Stimulated activated CD4-positive, alpha-beta T cell treated with anti-CD3 and anti-CD28 coated beads, Interleukin-12 subunit alpha, Interleukin-12 subunit beta, amount 100 ng/mL, for 24 hours (primary cell): Measurements from ENCODE around the gene MAP3K1.
"Not testable (repeated sequence)": the region's sequence is repeated elsewhere in the genome, so short reads cannot be mapped to it uniquely, and the experiment has no call there.

Experiments
- DNase-seq, 2 experiments: peaks; one replicate each; pipeline ENCODE4 v3.0.0-alpha.2; 2020; ENCODE audit warnings: low read depth in 2 of 2

MAP3K1 gene

GRCh38 chr5:56816546-56817081 is 1.3 kb downstream of the MAP3K1 start:
- peak; percentile 40 to 43 for DNase-seq

- DNase-seq = no peak
These were observed 2.1 kb downstream of the MAP3K1 start for GRCh38 chr5:56817263-56818014.

GRCh38 chr5:56818450-56819037 is 3.2 kb downstream of the MAP3K1 start:
- no peak for DNase-seq

- DNase-seq = no peak
These were observed 3.9 kb downstream of the MAP3K1 start for GRCh38 chr5:56819060-56819881.

- not testable (repeated sequence) for DNase-seq
These were observed 6.5 kb downstream of the MAP3K1 start for GRCh38 chr5:56821868-56822267.

- no peak for DNase-seq
These were observed 7.6 kb downstream of the MAP3K1 start for GRCh38 chr5:56822981-56823380.

GRCh38 chr5:56824019-56824418 is 8.7 kb downstream of the MAP3K1 start:
- no peak for DNase-seq

- no peak for DNase-seq
These were observed 10.0 kb downstream of the MAP3K1 start for GRCh38 chr5:56825222-56825824.

- DNase-seq = no peak
These were observed 11.7 kb downstream of the MAP3K1 start for GRCh38 chr5:56827049-56827448.

GRCh38 chr5:56827924-56828323 is 12.6 kb downstream of the MAP3K1 start:
- no peak for DNase-seq

GRCh38 chr5:56829137-56829908 is 14.0 kb downstream of the MAP3K1 start:
- DNase-seq = peak; percentile 40 to 53

GRCh38 chr5:56831773-56832172 is 16.4 kb downstream of the MAP3K1 start:
- DNase-seq = no peak

- no peak for DNase-seq
These were observed 18.0 kb downstream of the MAP3K1 start for GRCh38 chr5:56833325-56833724.

GRCh38 chr5:56837381-56837780 is 22.0 kb downstream of the MAP3K1 start:
- DNase-seq = no peak

- DNase-seq = no peak
These were observed 22.6 kb downstream of the MAP3K1 start for GRCh38 chr5:56837956-56838355.

GRCh38 chr5:56838409-56839039 is 23.2 kb downstream of the MAP3K1 start:
- no peak for DNase-seq

- no peak for DNase-seq
These were observed 23.7 kb downstream of the MAP3K1 start for GRCh38 chr5:56839062-56839461.

- no peak for DNase-seq
These were observed 25.2 kb downstream of the MAP3K1 start for GRCh38 chr5:56840597-56840996.

GRCh38 chr5:56845277-56845676 is 29.9 kb downstream of the MAP3K1 start:
- no peak for DNase-seq

GRCh38 chr5:56845904-56846480 is 30.6 kb downstream of the MAP3K1 start:
- DNase-seq = no peak
